Panc1 (cell line): ENCODE results near the gene PPP2R3A.

Experiments
- POLR2AphosphoS5 ChIP-seq: IDR thresholded peaks from 2 replicates; pipeline ENCODE4 v1.6.1; 2012; ENCODE audit warnings: mild to moderate bottlenecking, low read depth, low read length, moderate library complexity
- SIN3A ChIP-seq: IDR thresholded peaks from 2 replicates; pipeline ENCODE4 v1.6.1; 2012; ENCODE audit warnings: low read depth, mild to moderate bottlenecking, low read length, moderate library complexity, borderline replicate concordance; ENCODE audit not compliant: insufficient read depth
- TCF7L2 ChIP-seq: IDR thresholded peaks from 2 replicates; pipeline ENCODE4 v1.6.1; 2011; ENCODE audit warnings: mild to moderate bottlenecking, low read depth, low read length, inconsistent platforms
- TF ChIP-seq, protein P1 (sequence below): fragments of 450-650 bp; IDR thresholded peaks from 2 replicates; pipeline ENCODE4 v1.5.1; 2017; ENCODE audit warnings: mild to moderate bottlenecking
- TF ChIP-seq, protein P2 (sequence below), 2 experiments: IDR thresholded peaks; 2 replicates each; pipeline ENCODE4 v1.6.1; 2011 to 2012; ENCODE audit warnings: low read depth in 2 of 2, control low read depth in 1 of 2, low read length in 1 of 2, mild to moderate bottlenecking in 1 of 2, moderate library complexity in 1 of 2; ENCODE audit not compliant: insufficient read depth in 1 of 2

DNA sequence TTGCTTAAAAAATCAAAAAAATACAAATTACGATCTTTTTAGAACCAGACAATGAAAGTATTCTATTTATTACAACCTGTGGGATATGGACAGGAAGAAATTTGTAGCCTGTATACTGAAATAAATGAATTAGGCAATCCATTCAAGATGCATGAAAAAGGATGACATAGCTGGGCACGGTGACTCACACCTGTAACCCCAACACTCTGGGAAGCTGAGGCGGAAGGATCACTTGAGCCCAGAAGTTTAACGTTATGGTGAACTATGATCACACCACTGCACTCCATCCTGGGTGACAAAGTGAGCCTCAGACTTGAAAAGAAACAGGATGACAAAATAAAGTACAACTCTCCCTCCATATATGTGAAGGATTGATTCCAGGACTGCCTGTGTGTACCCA is 156.5 kb downstream of the PPP2R3A start:
- no peak for TF ChIP-seq SIN3A
- TF ChIP-seq, protein P1, sequence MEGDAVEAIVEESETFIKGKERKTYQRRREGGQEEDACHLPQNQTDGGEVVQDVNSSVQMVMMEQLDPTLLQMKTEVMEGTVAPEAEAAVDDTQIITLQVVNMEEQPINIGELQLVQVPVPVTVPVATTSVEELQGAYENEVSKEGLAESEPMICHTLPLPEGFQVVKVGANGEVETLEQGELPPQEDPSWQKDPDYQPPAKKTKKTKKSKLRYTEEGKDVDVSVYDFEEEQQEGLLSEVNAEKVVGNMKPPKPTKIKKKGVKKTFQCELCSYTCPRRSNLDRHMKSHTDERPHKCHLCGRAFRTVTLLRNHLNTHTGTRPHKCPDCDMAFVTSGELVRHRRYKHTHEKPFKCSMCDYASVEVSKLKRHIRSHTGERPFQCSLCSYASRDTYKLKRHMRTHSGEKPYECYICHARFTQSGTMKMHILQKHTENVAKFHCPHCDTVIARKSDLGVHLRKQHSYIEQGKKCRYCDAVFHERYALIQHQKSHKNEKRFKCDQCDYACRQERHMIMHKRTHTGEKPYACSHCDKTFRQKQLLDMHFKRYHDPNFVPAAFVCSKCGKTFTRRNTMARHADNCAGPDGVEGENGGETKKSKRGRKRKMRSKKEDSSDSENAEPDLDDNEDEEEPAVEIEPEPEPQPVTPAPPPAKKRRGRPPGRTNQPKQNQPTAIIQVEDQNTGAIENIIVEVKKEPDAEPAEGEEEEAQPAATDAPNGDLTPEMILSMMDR = no peak
- no peak for TF ChIP-seq POLR2AphosphoS5
- TF ChIP-seq, protein P2, sequence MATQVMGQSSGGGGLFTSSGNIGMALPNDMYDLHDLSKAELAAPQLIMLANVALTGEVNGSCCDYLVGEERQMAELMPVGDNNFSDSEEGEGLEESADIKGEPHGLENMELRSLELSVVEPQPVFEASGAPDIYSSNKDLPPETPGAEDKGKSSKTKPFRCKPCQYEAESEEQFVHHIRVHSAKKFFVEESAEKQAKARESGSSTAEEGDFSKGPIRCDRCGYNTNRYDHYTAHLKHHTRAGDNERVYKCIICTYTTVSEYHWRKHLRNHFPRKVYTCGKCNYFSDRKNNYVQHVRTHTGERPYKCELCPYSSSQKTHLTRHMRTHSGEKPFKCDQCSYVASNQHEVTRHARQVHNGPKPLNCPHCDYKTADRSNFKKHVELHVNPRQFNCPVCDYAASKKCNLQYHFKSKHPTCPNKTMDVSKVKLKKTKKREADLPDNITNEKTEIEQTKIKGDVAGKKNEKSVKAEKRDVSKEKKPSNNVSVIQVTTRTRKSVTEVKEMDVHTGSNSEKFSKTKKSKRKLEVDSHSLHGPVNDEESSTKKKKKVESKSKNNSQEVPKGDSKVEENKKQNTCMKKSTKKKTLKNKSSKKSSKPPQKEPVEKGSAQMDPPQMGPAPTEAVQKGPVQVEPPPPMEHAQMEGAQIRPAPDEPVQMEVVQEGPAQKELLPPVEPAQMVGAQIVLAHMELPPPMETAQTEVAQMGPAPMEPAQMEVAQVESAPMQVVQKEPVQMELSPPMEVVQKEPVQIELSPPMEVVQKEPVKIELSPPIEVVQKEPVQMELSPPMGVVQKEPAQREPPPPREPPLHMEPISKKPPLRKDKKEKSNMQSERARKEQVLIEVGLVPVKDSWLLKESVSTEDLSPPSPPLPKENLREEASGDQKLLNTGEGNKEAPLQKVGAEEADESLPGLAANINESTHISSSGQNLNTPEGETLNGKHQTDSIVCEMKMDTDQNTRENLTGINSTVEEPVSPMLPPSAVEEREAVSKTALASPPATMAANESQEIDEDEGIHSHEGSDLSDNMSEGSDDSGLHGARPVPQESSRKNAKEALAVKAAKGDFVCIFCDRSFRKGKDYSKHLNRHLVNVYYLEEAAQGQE (IDR thresholded peaks at IDR 0.05; ENCODE audit: insufficient read depth in 1 of 2, low read depth in 2 of 2, low read length in 1 of 2) = no peak
- TF ChIP-seq TCF7L2 = no peak
